ENCODE measurements around the gene FGFRL1.
A peak's percentile ranks its signal among the peaks of the same experiment; 100 is the strongest.

Gene FGFRL1

DNA sequence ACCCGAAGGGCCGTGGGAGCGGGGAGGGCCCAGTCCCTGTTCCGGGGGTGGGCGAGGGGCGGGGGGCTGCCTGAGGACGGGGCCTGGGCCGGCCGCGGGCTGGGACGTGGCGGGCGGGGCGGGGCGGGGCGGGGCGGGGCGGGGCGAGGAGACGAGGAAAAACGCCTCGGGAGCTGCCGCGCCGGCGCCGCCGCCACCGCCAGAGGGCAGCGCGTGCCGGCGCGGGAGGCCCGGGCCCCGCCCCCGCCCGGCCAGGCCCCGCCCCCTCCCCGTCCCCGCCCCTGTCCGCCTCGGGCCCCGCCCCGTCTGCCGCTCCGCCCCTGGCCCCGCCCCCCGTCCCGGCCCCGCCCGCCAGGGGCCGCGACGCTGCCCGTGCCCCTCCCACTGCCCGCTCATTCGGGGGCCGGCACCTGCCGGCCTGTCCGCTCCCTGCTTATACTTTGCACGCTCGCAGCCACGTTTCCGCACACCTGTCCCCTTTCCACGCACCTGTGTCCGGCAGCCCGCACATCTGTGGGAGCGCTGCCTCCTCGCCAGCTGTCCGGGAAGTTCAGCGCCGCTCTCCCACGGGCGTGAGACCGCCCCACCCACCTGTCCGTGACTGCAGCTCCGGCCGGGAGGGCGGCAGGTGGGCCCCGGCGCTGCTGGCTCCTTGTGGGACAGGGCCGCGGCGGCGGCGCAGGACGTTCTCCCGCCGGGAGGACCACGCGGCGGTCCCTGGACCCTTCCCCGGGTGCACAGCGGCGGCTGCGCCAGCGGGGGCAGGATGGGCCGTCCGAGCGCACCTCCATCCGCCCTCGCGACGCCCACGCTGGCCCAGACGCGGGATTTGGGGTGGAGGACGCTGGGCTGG, 1.7 kb upstream of the FGFRL1 start:
- DNase-seq = peak; percentile 25

DNA sequence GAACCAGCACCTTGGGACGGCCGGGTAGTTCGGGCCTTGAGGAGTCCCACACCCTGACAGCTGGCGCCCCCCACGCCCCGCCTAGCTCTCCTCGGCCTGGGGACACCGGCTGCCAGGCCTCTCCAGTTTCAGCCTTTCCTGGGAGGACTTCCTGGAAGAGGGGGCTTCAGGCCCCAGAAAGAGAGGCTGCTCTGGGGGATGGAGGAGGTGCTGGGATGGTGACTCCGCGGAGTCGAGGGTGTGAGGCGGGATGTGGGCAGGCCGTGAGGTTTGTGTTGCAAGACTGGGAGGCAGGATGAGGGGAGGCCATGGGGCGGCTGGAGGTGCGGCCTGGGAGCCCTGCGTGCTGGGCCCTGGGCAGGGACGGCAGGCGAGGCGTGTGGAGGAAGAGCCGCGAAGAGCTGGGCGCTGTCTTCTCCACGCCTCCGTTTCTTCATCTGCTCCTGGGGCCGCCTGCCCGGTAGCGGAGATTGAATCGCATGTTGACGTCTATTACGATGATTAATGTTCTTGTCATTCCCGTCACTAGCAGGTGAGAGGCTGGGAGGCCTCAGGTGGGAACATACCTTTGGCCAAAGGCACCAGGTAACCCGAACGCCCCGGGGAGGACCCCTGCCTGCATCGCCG, 918 bp upstream of the FGFRL1 start:
- peak; percentile 38 for DNase-seq

DNA sequence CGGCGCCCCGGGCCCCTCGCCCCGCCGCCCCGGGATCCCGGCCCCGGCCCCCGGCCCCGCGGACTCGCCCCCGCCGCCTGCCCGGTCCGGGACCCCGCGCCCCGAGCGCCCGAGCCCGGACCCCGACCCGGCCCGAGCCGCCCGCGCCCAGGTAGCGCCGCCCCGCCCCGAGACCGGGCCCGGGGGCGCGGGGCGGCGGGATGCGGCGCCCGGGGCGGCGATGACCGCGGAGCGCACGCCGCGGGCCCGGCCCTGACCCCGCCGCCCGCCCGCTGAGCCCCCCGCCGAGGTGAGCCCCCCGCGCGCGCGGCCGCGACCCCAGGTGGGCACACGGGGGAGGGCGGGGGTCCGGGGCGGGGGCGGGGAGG, 224 bp downstream of the FGFRL1 start:
- DNase-seq = no peak

DNA sequence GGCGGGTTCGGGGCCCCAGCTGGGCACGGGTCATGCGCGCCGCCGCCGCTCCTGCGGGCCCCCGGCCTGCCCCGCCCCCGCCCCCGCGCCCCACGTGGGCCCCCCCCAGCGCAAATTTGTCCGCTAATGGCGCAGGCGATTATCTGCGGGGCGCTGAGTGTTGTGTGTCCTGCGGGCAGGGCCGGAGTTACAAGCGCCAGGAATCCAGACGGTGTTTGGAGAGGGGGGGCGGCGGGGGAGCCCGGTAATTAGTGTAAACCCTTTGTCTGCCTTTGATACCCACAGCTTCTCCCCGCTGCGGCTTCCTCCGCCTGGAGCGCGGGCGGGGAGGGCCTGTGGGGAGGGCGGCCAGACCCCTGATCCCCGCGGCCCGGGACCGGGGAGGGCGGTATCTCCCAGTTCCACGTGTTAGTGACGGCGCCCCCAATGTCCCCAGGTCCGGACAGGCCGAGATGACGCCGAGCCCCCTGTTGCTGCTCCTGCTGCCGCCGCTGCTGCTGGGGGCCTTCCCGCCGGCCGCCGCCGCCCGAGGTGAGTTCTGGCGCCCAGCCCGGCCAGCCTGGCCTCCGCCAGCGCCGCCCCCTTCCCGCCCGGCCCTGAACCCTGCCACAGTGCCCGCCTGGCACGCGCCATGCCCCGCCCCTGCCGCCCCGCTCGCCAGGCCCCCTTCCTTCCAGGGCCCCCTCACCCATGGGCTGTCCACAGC, 761 bp downstream of the FGFRL1 start:
- DNase-seq = no peak

DNA sequence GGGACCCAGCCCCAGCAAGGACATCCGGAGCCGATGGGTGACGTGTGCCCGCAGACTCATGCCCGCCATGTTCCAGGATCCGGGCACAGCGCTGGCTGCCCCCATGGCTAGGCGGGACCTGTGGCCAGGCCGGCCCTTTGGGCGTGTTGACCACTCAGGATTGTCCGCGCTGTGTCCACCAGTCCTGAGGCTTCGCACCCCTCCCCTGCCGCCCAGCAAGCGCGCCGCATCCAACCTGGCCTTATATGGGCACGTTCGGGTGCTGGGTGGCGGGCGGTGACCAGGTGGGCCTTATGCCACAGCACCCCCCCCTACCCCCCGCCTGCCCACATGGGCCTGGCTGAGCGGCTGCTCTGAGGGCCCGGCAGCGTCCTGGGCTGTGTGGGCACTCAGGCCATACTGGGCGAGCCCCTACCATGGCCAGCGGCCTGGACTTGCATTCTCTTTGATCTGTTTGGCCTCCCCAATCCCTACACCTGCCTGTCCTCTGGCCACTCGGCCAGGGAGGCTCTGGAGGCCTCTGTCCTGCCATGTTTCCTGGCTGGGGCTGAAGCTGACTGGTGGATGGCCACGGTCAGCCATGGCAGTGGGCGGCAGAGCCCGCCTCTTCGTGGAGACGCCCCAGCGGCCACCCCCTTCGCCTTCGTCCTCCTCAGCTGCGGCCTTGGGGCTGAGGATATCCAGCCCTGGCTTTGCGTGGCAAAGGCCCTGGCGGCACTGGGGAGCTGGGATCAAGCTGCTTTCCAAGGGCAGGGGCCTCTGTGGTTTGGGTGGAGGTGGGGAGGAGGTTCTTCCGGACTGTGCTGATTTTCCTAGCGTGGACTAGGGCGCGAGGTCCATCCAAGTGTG, 2.0 kb downstream of the FGFRL1 start:
- DNase-seq = no peak

DNA sequence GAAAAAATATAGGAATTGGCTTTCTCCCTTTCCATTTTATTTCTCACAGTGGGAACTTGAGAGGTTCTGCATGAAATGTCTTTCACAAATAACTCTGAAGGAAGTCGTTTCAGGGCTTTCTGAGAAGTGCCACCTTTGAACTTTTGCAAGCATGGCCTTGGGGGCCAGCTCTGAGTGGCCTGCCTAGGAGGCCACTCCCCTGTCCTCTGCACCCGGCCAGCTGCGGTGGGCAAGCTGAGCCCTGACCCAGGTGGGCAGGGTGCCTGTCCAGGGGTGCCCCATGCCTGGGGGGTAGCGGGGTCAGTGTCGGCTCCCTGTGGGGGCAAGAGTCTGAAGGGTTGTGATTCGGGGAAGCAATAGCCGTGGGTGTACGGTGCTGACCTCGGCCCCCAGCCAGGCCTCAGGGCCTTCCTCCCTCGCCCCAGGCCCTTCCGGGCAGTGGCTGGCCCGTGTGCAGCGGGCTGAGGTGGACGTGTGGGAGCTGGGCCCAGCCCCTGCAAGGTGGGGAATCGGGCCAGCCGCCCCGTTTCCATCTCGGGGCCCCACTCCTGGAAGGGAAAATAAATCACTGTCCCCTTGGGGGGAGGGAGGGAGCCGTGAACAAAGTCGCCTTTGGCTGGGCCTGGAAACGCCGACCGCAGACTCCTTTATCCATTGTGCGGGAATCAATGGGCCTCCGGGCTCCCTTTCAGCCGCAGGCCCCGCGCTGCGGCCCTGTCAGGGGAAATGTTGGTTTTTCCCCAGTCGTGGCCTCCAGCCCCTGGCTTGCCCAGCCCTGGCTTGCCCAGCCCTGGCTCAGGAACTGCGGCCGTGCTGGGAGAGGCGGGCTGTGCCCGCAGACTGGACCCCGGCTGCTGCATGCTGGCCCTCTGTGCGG, 3.1 kb downstream of the FGFRL1 start:
- no peak for DNase-seq

DNA sequence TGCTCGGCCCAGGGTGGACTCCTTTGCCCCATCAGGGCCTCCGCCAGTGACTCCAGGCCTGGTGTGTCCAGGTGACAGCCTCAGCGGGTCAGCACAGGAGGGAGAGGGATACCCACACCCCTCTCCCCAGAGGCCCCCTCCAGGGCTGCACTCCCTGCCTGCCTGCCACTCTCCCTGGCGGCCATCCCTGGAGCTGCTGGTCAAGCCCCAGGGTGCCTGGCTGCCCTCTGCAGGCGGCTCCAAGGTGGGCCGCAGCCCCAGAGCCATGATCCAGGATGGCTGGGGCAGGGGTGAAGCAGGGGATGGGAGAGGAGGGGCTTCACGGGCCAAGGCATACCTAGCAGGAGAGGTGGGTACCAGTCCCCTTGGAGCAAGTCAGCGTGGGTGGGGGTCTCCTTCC, 3.8 kb downstream of the FGFRL1 start:
- DNase-seq = no peak

DNA sequence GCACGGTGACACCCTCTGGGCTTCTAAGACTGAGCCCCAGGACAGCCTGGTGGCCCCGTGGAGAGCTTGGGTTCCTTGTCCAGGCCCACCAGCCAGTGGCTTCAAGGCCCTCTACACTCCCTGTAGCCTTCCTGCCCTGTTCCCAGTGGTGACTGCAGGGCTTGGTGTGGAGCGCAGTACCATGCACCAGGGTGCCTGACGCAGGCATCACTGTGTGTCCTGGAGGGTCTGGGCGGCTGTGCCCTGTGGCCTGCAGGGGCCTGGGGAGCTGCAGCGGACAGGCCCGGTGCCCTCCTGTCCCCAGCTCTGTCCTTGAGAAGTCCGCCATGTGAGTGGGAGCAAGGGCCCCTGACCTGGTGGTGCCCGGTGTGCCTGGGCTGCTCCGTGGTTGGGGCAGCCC, 4.3 kb downstream of the FGFRL1 start:
- no peak for DNase-seq

DNA sequence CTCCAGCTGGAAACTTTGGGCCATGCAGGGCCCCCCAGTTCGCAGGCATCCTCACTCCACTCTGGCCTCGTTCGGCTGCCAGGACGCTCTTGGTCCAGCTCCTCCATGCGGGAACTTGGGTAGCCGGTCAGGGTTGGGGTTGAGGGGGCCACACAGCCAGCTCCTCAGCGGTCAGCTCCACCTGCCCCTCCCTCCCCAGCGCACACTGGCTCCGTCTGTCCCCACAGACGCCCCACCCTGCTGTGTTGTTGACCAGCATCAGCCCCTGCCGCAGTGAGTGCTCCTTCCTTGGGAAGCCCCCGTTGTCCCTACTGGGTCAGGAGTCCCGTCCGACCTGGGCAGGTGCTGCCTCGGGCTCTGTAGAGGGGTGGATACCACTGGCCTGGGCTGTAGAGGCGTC, 5.8 kb downstream of the FGFRL1 start:
- no peak for DNase-seq

DNA sequence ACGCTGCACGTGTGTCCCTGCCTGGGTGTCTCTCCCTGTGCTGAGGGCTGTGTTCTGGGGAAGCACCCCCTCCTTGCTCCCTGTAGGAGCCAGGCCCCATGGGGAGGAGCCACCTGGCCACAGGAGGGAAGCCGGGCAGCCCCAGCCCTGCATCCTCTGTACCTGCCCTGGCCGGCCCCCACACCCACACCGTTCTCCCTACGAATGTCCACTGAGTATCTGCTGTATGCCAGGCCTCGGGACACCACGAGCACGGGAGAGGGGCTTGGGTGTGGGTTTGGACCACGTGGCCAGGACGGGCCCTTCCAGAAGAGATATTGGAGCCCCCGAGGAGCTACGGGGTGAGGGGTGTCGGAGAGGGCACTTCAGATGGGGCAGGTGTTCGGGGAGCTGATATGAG, 6.3 kb downstream of the FGFRL1 start:
- DNase-seq = no peak

DNA sequence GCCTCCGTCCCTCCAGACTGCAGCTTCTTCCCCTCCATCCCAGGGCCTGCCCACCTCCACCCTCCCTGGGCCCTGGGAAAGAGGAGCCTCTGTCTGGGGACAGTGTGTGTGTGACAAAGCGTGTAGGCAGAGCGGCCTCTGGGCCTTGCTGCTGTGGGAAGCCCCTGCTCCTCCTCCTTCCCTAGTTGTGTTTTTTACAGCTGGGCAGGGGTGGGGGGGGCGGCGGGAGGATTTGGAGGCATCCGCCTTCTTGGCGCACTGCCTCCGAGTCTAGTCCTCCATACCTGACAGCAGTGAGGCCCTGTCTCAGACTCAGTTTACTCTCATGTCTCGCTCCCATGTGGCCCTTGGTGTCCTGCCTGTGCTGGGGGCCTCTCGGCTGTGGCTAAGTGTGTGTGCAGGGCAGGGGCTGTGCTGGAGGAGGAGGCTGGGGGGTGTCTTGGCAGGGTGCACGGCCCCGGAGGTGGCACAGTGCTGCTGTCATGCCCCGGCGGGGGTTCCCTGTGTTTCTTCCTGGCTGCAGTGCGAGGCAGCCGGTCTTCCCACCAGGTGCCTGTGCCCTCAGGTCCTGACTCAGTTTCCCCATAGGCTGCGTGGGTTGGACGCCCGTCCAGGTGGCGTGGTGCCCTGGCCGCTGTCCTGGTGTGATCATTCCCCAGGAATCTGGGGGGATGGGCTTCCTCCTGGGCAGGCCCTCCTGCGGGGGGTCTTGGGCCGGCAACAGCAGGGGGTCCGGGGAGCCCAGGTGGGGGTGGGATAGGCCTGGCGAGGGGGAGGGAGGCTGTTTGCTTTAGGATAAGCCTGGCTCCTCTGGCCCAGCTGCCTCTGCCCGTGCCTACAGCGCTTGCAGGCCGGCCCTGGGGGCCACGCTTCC, 7.0 kb downstream of the FGFRL1 start:
- DNase-seq = no peak

DNA sequence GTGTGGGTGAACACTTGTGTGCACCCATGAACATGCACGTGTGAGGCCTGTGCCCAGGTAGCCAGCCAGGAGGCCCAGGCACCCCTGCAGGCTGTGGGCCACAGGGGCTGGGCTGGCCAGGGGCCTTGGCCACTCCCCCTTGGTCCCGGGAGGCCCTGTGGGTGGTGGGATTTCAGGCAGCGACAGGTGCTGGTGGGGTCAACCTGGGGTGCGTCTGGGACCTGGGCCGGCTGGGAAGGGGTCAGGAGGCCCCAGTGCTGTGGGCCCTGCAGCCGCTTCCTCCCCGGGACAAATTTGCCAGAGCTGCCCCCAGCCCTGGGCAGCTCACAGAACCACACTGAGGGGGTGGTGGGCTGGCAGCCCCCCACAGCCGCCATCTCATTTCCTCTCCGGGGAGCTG, 7.9 kb downstream of the FGFRL1 start:
- no peak for DNase-seq

DNA sequence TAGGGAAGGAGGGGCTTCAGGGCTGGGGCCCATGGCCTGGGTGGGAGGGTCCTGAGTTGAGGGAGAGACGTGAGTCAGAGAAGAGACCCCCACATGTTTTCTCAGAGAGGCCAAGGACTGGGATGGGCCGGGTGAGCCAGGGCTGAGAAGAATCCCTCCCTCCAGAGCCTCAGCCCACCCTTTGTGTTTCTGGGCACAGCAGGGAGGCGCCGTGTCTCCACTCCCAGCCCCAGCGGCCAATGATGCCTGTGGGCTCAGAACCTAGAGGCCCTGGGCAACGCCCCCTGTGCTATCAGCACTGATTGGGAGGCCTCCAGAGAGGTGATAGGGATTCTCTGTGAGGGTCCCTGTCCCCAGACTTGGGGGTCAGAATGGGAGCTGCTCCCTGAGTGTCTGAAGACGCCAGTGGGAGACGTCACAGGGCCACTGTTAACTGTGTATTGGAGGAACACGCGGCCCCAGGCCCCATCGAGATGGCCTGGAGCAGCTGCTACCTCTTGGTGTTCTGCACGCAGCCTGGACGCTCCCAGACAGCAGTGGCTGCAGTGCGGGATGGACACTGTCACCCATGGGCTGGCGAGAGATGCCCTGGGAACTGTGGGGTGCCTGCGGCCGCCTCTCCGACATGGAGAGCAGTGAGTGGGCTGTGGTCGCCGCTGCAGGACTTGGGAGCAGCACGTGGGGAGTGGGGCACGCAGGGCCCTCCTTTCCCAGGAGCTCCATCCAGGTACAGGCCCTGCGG, 8.5 kb downstream of the FGFRL1 start:
- DNase-seq = no peak

DNA sequence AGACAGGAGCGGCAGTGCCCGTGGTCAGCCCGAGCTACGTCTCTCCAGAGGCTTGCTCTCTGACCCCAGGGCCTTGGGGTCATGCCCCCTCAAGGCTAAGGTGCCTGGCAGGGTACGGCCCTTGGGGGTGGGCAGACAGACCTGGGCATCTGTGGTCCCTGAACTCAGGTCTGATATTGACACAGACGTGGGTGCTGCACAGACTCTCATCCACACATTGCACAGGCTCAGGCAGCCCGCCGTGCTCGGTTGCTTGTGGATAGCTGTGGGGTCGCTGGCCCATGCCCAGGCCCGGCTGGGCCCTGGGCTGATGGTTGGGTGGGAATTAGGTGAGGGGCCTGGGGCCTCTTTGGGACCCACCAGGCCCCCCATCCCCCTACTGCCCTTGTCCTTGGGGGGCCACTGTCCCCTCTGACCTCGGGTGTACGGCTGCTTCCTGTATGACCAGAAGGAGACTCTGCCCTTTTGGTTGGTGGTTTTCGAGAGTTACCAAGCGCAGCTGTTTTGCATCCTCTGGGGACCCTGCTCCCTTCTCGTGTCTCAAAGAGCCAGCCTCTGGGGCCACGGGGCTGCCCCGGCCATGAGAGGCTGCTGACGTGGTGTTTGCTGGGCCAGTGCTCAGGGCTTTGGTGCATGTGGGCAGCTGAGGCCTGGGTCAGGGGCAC, 10.1 kb downstream of the FGFRL1 start:
- DNase-seq = no peak

DNA sequence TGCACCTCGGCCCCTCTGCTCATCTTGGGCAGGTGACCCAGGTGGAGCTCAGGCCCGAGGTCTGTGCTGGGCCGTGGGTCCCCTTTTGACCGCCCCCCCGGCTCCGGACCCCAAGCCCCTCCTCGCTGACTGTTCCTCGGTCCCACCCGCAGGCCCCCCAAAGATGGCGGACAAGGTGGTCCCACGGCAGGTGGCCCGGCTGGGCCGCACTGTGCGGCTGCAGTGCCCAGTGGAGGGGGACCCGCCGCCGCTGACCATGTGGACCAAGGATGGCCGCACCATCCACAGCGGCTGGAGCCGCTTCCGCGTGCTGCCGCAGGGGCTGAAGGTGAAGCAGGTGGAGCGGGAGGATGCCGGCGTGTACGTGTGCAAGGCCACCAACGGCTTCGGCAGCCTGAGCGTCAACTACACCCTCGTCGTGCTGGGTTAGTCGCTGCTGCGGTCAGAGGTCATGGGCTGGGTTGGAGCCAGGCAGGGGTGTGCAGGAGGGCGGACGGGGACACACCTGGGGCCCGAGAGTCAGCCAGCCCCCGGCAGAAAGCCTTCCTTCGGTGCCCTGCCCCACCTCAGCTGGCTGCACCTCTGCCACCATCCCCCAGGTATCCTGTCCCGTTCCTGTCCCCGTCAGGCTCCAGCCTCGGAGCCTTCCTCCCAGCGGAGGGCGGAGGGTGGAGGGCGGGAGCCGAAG, 10.8 kb downstream of the FGFRL1 start:
- DNase-seq = no peak

DNA sequence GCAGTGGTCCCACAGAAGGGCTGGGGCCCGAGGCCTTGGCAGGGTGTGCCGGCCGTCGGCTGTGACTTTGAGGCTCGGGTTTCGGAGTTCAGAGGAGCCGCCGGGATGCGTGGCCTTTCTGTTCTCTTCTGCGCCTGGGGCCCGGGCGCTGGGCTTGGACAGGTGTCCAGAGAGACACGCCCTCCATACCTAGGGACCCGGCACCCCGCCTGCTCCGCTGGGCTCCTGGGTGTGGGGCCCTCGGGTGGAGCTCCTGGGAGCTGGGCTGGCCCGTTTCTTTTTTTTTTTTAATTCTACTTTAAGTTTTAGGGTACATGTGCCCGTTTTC, 11.3 kb downstream of the FGFRL1 start:
- DNase-seq = no peak

DNA sequence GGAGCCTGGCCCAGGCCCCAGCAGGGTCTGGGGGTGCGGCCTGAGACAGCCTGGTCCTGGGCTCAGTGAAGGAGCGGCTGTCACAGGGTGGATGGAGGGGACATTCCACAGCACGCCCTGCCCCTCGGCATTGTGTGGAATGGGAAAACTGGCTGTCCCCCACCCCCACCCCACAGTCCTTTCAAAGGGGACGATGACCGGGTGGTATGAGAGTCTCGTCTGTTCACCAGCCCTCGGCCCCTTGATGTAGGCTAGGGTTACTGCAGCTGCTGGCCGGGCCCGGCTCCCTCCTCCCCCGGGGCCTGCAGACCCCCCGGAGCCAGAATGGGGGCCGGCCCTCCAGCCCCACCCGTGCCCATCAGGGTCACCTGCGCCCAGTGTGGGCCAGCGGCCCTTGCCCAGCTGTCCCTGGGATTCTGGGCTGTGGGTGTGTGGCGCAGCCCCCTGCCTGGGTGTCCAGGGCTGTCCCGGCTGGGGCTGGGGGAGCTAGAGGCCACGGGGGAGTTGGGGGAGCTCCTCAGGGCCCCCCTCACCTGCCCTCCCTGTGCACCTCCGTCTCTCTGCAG, 11.7 kb downstream of the FGFRL1 start:
- no peak for DNase-seq

DNA sequence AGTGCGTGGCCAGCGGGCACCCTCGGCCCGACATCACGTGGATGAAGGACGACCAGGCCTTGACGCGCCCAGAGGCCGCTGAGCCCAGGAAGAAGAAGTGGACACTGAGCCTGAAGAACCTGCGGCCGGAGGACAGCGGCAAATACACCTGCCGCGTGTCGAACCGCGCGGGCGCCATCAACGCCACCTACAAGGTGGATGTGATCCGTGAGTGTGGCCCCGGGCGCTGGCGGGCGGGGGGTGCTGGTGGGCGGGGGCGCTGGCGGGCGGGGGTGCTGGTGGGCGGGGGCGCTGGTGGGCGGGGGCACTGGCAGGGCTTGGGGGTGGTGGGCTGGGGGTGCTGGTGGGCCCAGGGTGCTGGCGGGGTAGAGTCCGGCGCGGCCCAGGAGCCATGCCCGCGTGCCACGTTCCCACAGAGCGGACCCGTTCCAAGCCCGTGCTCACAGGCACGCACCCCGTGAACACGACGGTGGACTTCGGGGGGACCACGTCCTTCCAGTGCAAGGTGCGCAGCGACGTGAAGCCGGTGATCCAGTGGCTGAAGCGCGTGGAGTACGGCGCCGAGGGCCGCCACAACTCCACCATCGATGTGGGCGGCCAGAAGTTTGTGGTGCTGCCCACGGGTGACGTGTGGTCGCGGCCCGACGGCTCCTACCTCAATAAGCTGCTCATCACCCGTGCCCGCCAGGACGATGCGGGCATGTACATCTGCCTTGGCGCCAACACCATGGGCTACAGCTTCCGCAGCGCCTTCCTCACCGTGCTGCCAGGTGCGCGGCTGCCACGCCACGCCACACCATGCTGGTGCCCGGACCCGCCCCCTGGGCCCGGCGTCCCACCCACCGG, 12.7 kb downstream of the FGFRL1 start:
- DNase-seq = no peak

Measured in KG1 (cell line).